Mammary epithelial cell (primary cell): ENCODE data around the gene UTP11.

Source experiments
- CTCF ChIP-seq, 2 donors: IDR thresholded peaks in 1 of 2; conservative IDR thresholded peaks in 1 of 2; 2 replicates each; pipeline ENCODE4 v1.5.1; 2011 to 2012; ENCODE audit warnings: inconsistent platforms in 2 of 2, low read length in 2 of 2, mild to moderate bottlenecking in 2 of 2, control low read depth in 1 of 2, low read depth in 1 of 2; ENCODE audit not compliant: insufficient read depth in 1 of 2; ENCODE audit errors: extremely low read depth in 1 of 2
- EZH2 ChIP-seq: IDR thresholded peaks from 2 replicates; pipeline ENCODE4 v1.6.1; 2012; ENCODE audit warnings: low read length, inconsistent platforms, borderline replicate concordance

GRCh38 chr1:37999430-38000232 lies 12.9 kb upstream of the UTP11 start:
- TF ChIP-seq CTCF (conservative IDR thresholded peaks at IDR 0.05 in 1 of 2, IDR thresholded peaks at IDR 0.05 in 1 of 2; ENCODE audit: extremely low read depth in 1 of 2, insufficient read depth in 1 of 2, low read depth in 1 of 2, low read length in 2 of 2) (no peak), EZH2 (no peak)
